Measurements from ENCODE around the gene CDH10. TPM values are rescaled to one million over a fixed set of nuclear protein-coding genes. Genes with fewer than 3 reads are reported as not detected.

The CDH10 gene
- polyA plus RNA-seq, 2 of the 4 experiments (the other 2 are of a cell fraction): 0.58 to 0.63 TPM

- TF ChIP-seq, protein P1, sequence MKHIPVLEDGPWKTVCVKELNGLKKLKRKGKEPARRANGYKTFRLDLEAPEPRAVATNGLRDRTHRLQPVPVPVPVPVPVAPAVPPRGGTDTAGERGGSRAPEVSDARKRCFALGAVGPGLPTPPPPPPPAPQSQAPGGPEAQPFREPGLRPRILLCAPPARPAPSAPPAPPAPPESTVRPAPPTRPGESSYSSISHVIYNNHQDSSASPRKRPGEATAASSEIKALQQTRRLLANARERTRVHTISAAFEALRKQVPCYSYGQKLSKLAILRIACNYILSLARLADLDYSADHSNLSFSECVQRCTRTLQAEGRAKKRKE (CRISPR knock-in tag; IDR thresholded peaks at IDR 0.05; ENCODE audit: low read depth): no peak
These were observed 13.9 kb downstream of the CDH10 start (continued) for GRCh38 chr5:24630918-24631317.

- Histone ChIP-seq H3K9me3 (no peaks in the 10 kb centered on the region), H3K4me3 (no peak overlapping the region), H3K4me1 (no peaks in the 10 kb centered on the region), H3K27ac (no peak overlapping the region), H3K4me2 (no peak overlapping the region)
- POLR2A ChIA-PET: no interaction called here
- FAIRE-seq (no peak), DNase-seq (ENCODE audit: low read depth in 1 of 2, low spot score in 1 of 2) (no peak), ATAC-seq (no peak)
- WGBS (ENCODE audit: missing lambda C conversion rate): 0% methylated on average over 1 of the region's 1 CpG
- no peak for TF ChIP-seq SMC3 (IDR thresholded peaks at IDR 0.05)
- TF ChIP-seq, protein P2, sequence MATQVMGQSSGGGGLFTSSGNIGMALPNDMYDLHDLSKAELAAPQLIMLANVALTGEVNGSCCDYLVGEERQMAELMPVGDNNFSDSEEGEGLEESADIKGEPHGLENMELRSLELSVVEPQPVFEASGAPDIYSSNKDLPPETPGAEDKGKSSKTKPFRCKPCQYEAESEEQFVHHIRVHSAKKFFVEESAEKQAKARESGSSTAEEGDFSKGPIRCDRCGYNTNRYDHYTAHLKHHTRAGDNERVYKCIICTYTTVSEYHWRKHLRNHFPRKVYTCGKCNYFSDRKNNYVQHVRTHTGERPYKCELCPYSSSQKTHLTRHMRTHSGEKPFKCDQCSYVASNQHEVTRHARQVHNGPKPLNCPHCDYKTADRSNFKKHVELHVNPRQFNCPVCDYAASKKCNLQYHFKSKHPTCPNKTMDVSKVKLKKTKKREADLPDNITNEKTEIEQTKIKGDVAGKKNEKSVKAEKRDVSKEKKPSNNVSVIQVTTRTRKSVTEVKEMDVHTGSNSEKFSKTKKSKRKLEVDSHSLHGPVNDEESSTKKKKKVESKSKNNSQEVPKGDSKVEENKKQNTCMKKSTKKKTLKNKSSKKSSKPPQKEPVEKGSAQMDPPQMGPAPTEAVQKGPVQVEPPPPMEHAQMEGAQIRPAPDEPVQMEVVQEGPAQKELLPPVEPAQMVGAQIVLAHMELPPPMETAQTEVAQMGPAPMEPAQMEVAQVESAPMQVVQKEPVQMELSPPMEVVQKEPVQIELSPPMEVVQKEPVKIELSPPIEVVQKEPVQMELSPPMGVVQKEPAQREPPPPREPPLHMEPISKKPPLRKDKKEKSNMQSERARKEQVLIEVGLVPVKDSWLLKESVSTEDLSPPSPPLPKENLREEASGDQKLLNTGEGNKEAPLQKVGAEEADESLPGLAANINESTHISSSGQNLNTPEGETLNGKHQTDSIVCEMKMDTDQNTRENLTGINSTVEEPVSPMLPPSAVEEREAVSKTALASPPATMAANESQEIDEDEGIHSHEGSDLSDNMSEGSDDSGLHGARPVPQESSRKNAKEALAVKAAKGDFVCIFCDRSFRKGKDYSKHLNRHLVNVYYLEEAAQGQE (IDR thresholded peaks at IDR 0.05): no peak
- CTCF ChIA-PET: no interaction called here
These were observed 15.0 kb downstream of the CDH10 start for GRCh38 chr5:24629798-24630197.

DNA sequence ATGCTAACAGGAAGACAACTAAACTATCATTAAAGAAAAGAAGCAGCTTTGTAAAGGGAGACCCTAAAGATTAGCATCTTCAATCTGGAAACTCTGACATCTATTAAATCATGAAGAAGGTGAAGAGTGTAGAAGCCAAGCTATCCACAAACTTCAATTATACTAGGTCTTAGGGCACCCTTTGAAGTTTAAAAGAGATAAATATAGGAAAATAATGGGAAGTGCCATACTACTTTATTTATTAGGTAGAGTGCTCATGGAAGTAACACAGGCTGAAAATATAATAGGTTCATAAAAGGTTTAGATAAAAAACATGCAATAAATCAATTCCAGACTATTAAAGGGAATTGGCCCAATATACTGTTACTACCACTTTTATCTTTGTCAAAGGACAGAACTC is 19.9 kb downstream of the CDH10 start:
- H3K4me3 ChIP-seq: no peak overlapping the region
- DNase-seq (ENCODE audit: low read depth in 1 of 2, low spot score in 1 of 2) (no peak), FAIRE-seq (no peak), ATAC-seq (no peak)
- H3K27ac ChIP-seq: no peak overlapping the region
- ChIA-PET CTCF (no interaction called here), POLR2A (no interaction called here)
- TF ChIP-seq GATA3 (IDR thresholded peaks at IDR 0.05; ENCODE audit: borderline replicate concordance) (no peak), ESRRA (IDR thresholded peaks at IDR 0.05; ENCODE audit: borderline replicate concordance, low read length) (no peak), MAFK (IDR thresholded peaks at IDR 0.05; ENCODE audit: partially characterized antibody) (no peak)
- H3K4me1 ChIP-seq: no peaks in the 10 kb centered on the region
- H3K4me2 ChIP-seq: no peak overlapping the region
- no peaks in the 10 kb centered on the region for H3K9me3 ChIP-seq

DNA sequence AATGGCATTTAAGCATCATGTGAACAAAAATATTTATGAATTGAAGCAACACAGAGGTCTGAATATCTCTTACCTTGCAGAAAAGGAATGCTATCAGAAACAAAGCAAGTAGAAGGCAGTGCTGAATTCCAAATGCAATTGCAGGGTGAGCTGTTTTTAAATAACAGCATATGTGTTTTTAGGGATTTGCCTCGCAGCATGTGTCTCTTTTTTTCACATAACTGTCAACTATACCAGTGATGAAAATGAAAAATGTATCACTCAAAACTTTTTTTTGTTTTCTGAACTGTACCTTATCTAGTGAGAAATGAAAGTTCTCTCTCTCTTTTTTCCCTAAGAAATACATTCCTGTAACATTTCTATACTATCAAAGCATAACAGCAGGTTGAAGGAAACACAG is 21.2 kb downstream of the CDH10 start:
- WGBS (ENCODE audit: missing lambda C conversion rate): 5% methylated on average over 1 of the region's 1 CpG

More for the DNA sequence above, 21.2 kb downstream of the CDH10 start:
- ATAC-seq: no peak
- ChIA-PET CTCF (interaction anchor here (1.0 kb wide), 1 partner anchor 15 kb away, joined by 3 read pairs; no protein-coding TSS in a partner anchor), POLR2A (no interaction called here)
- no peak for FAIRE-seq
- Histone ChIP-seq H3K4me1 (no peaks in the 10 kb centered on the region), H3K4me3 (no peak overlapping the region), H3K9me3 (no peaks in the 10 kb centered on the region), H3K27ac (no peak overlapping the region), H3K4me2 (no peak overlapping the region)
- TF ChIP-seq MAZ (IDR thresholded peaks at IDR 0.05; ENCODE audit: borderline replicate concordance, low read depth, low read length): no peak
- TF ChIP-seq HEYL (CRISPR knock-in tag; IDR thresholded peaks at IDR 0.05): no peak
- no peak for TF ChIP-seq NR3C1 (IDR thresholded peaks at IDR 0.05)
- TF ChIP-seq MYC (IDR thresholded peaks at IDR 0.05; ENCODE audit: borderline replicate concordance, low read length): no peak
- TF ChIP-seq JUN (IDR thresholded peaks at IDR 0.05): no peak
- no peak for TF ChIP-seq EHMT2 (IDR thresholded peaks at IDR 0.05; ENCODE audit: low read depth)
- no peak for TF ChIP-seq CBX8 (IDR thresholded peaks at IDR 0.05)
- TF ChIP-seq POLR2A (IDR thresholded peaks at IDR 0.05; ENCODE audit: low read length): no peak
- TF ChIP-seq BCL3 (IDR thresholded peaks at IDR 0.05): no peak
- TF ChIP-seq FOSL2 (IDR thresholded peaks at IDR 0.05): no peak
- no peak for TF ChIP-seq FOSL2 (CRISPR knock-in tag; IDR thresholded peaks at IDR 0.05)
- no peak for TF ChIP-seq NFE2L2 (conservative IDR thresholded peaks at IDR 0.05; ENCODE audit: low read length)
- no peak for TF ChIP-seq USF2 (IDR thresholded peaks at IDR 0.05)
- TF ChIP-seq HDAC2 (IDR thresholded peaks at IDR 0.05): no peak
- TF ChIP-seq RFX5 (IDR thresholded peaks at IDR 0.05): no peak
- no peak for TF ChIP-seq FOXS1 (CRISPR knock-in tag; IDR thresholded peaks at IDR 0.05)
- no peak for TF ChIP-seq KDM5A (IDR thresholded peaks at IDR 0.05)
- no peak for TF ChIP-seq POLR2AphosphoS2 (conservative IDR thresholded peaks at IDR 0.05; ENCODE audit: low read length)
- TF ChIP-seq CHD2 (IDR thresholded peaks at IDR 0.05; ENCODE audit: low read length, partially characterized antibody): no peak
- no peak for TF ChIP-seq SREBF2 (IDR thresholded peaks at IDR 0.05)
- TF ChIP-seq SMC3 (IDR thresholded peaks at IDR 0.05): no peak
- no peak for DNase-seq (ENCODE audit: low read depth in 1 of 2, low spot score in 1 of 2)

All from A549 (cell line).